SK-N-DZ (cell line): ENCODE data around the gene P2RY12.

ENCODE experiments used
- DNase-seq: peaks from one replicate; pipeline ENCODE4 v3.0.0-alpha.2; 2015; ENCODE audit warnings: low spot score

The P2RY12 gene

GRCh38 chr3:151346292-151346691 is 38.3 kb downstream of the P2RY12 start:
- no peak for DNase-seq

- DNase-seq, result no peak
Measured at GRCh38 chr3:151345859-151346258, 38.7 kb downstream of the P2RY12 start.

GRCh38 chr3:151331696-151332095 is 52.9 kb downstream of the P2RY12 start:
- DNase-seq, result no peak

GRCh38 chr3:151330899-151331298 is 53.7 kb downstream of the P2RY12 start:
- DNase-seq, result no peak

- no peak for DNase-seq
Measured at GRCh38 chr3:151330379-151330778, 54.2 kb downstream of the P2RY12 start.

- DNase-seq, result no peak
Measured at GRCh38 chr3:151329363-151329762, 55.2 kb downstream of the P2RY12 start, which contains the start of gene P2RY13. P2RY13 (minus strand) TSS chr3:151329549; CDS start chr3:151329528, 21 bp downstream.

GRCh38 chr3:151328298-151328995 is 56.1 kb downstream of the P2RY12 start:
- no peak for DNase-seq

- no peak for DNase-seq
Measured at GRCh38 chr3:151327571-151328198, 56.9 kb downstream of the P2RY12 start.

- DNase-seq, result no peak
Measured at GRCh38 chr3:151322511-151322910, 62.0 kb downstream of the P2RY12 start.

- DNase-seq, result no peak
Measured at GRCh38 chr3:151321526-151321925, 63.0 kb downstream of the P2RY12 start.

GRCh38 chr3:151320131-151320530 is 64.4 kb downstream of the P2RY12 start:
- DNase-seq, result no peak

GRCh38 chr3:151319628-151320027 is 64.9 kb downstream of the P2RY12 start:
- DNase-seq, result no peak

GRCh38 chr3:151318991-151319390 is 65.6 kb downstream of the P2RY12 start:
- no peak for DNase-seq

GRCh38 chr3:151318313-151318712 is 66.2 kb downstream of the P2RY12 start:
- no peak for DNase-seq

- no peak for DNase-seq
Measured at GRCh38 chr3:151316267-151316991, 68.1 kb downstream of the P2RY12 start, which contains the start of gene GPR87. GPR87 (minus strand) TSS chr3:151316820; CDS start chr3:151300100, 16,720 bp downstream.

- DNase-seq, result no peak
Measured at GRCh38 chr3:151315846-151316245, 68.7 kb downstream of the P2RY12 start.

- no peak for DNase-seq
Measured at GRCh38 chr3:151315136-151315535, 69.4 kb downstream of the P2RY12 start.

- DNase-seq, result no peak
Measured at GRCh38 chr3:151314593-151314992, 70.0 kb downstream of the P2RY12 start.

GRCh38 chr3:151314137-151314536 is 70.4 kb downstream of the P2RY12 start:
- no peak for DNase-seq

- no peak for DNase-seq
Measured at GRCh38 chr3:151312972-151313371, 71.6 kb downstream of the P2RY12 start.

- DNase-seq, result no peak
Measured at GRCh38 chr3:151309566-151309965, 75.0 kb downstream of the P2RY12 start.
